HG02678 (cell line): Measurements from ENCODE around the gene LIPM.
"Not testable (repeated sequence)": the region's sequence is repeated elsewhere in the genome, so short reads cannot be mapped to it uniquely, and the experiment has no call there.

Source experiments
- ATAC-seq: cut with Tn5 transposase; IDR thresholded peaks from one replicate; pipeline ENCODE4 v1.9.1; 2021; ENCODE audit warnings: mild to moderate bottlenecking, moderate library complexity; ENCODE audit not compliant: unreplicated experiment

Gene LIPM

GRCh38 chr10:88837632-88838031, 35.1 kb downstream of the LIPM start:
- not testable (repeated sequence) for ATAC-seq

GRCh38 chr10:88838766-88839350, 36.3 kb downstream of the LIPM start:
- ATAC-seq, result no peak

- ATAC-seq, result no peak
These were observed 37.6 kb downstream of the LIPM start for GRCh38 chr10:88840104-88840503.

- ATAC-seq, result no peak
These were observed 38.4 kb downstream of the LIPM start for GRCh38 chr10:88840881-88841280.

GRCh38 chr10:88841316-88842111, 39.0 kb downstream of the LIPM start:
- no peak for ATAC-seq

- ATAC-seq, result no peak
These were observed 40.6 kb downstream of the LIPM start for GRCh38 chr10:88843171-88843570.

GRCh38 chr10:88848499-88848898, 46.0 kb downstream of the LIPM start:
- ATAC-seq, result no peak

- ATAC-seq, result no peak
These were observed 46.7 kb downstream of the LIPM start for GRCh38 chr10:88849234-88849633.

- no peak for ATAC-seq
These were observed 48.2 kb downstream of the LIPM start for GRCh38 chr10:88850712-88851111.

- ATAC-seq, result no peak
These were observed 49.2 kb downstream of the LIPM start, which contains the start of gene ANKRD22 for GRCh38 chr10:88851706-88852105. ANKRD22 (minus strand) TSS chr10:88851844; CDS start chr10:88851607, 237 bp downstream.

- ATAC-seq, result no peak
These were observed 49.8 kb downstream of the LIPM start for GRCh38 chr10:88852327-88852726.

GRCh38 chr10:88853155-88853881, 50.8 kb downstream of the LIPM start:
- no peak for ATAC-seq

- no peak for ATAC-seq
These were observed 52.2 kb downstream of the LIPM start for GRCh38 chr10:88854684-88855083.

- ATAC-seq, result no peak
These were observed 55.3 kb downstream of the LIPM start for GRCh38 chr10:88857831-88858230.

- no peak for ATAC-seq
These were observed 56.0 kb downstream of the LIPM start for GRCh38 chr10:88858491-88858890.

GRCh38 chr10:88861036-88861435, 58.5 kb downstream of the LIPM start:
- ATAC-seq, result no peak

- ATAC-seq, result no peak
These were observed 62.8 kb downstream of the LIPM start for GRCh38 chr10:88865281-88865876.

GRCh38 chr10:88866454-88866853, 63.9 kb downstream of the LIPM start:
- ATAC-seq, result no peak

GRCh38 chr10:88870089-88870488, 67.6 kb downstream of the LIPM start:
- ATAC-seq, result no peak
